Measurements from ENCODE around the gene PLD1.

PLD1 gene

GRCh38 chr3:171676601-171677175, 133.6 kb downstream of the PLD1 start:
- Histone ChIP-seq H3K4me1 (ENCODE audit: insufficient read depth, low read length) (no peaks in the 10 kb centered on the region), H3K36me3 (ENCODE audit: insufficient read depth, low read length) (no peaks in the 10 kb centered on the region), H3K9me3 (ENCODE audit: control insufficient read depth, insufficient read depth, low read length) (no peaks in the 10 kb centered on the region), H3K9ac (ENCODE audit: low read depth, low read length) (no peak overlapping the region)

DNA sequence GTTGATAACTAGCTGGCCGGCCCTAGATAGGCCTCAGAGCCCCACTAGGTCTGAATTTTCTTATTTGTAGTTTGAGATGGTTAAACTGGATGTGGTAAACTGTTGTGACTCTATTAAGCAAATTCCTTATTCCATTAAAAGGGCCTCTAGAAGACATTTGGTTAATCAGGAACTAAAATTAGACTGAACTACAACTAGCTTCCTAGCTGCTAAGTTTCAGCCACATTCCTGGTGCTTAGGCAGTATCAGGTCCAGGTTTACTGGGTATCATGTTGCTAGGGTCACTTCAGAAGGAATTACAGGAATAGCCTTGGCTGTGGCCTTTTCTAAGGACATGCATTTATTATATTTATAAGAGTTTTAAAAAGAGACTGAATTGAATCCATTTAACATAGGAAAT, 136.3 kb downstream of the PLD1 start:
- Histone ChIP-seq H3K9ac (ENCODE audit: low read depth, low read length) (no peak overlapping the region), H3K4me1 (ENCODE audit: insufficient read depth, low read length) (no peaks in the 10 kb centered on the region), H3K9me3 (ENCODE audit: control insufficient read depth, insufficient read depth, low read length) (no peaks in the 10 kb centered on the region), H3K36me3 (ENCODE audit: insufficient read depth, low read length) (no peaks in the 10 kb centered on the region)

DNA sequence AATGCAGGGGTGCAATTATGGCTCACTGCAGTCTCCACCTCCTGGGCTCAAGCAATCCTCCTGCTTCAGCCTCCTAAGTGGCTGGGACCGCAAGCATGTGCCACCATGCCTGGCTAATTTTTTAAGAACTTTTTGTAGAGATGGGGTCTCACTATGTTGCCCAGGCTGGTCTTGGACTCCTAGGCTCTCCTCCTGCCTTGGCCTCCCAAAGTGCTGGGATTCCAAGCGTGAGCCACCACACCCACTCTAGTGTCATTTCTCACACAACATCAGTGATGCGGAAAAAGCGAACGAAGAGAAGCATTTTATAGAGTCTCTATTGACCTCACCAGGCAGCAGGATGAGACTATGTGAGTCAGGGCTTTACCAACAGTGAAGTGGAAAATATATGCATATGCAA, 137.7 kb downstream of the PLD1 start:
- H3K4me1 ChIP-seq (ENCODE audit: insufficient read depth, low read length): no peaks in the 10 kb centered on the region
- H3K9me3 ChIP-seq (ENCODE audit: control insufficient read depth, insufficient read depth, low read length): no peaks in the 10 kb centered on the region
- no peaks in the 10 kb centered on the region for H3K36me3 ChIP-seq (ENCODE audit: insufficient read depth, low read length)
- H3K9ac ChIP-seq (ENCODE audit: low read depth, low read length): no peak overlapping the region

DNA sequence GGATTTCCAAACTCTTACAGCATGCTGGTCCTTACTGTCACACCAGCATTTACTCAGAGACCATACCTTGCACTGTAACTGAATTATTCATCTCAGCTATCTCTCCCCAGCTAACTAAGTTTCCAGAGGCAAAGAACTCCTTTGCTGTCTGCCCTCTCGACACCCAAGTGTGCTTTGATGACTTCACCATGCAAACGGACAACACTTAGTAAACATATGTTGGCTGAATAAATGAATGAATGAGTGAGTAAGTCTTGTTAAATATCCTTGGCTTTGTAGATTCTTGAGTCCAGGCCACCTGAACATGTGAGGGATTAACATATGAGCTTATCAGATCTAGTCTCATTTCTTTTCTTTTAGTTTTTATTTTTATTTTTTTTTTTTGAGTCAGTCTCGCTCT, 138.2 kb downstream of the PLD1 start:
- no peaks in the 10 kb centered on the region for H3K4me1 ChIP-seq (ENCODE audit: insufficient read depth, low read length)
- no peak overlapping the region for H3K9ac ChIP-seq (ENCODE audit: low read depth, low read length)
- no peaks in the 10 kb centered on the region for H3K9me3 ChIP-seq (ENCODE audit: control insufficient read depth, insufficient read depth, low read length)
- no peaks in the 10 kb centered on the region for H3K36me3 ChIP-seq (ENCODE audit: insufficient read depth, low read length)

GRCh38 chr3:171671709-171672108, 138.6 kb downstream of the PLD1 start:
- Histone ChIP-seq H3K36me3 (ENCODE audit: insufficient read depth, low read length) (no peaks in the 10 kb centered on the region), H3K9me3 (ENCODE audit: control insufficient read depth, insufficient read depth, low read length) (no peaks in the 10 kb centered on the region), H3K9ac (ENCODE audit: low read depth, low read length) (no peak overlapping the region), H3K4me1 (ENCODE audit: insufficient read depth, low read length) (no peaks in the 10 kb centered on the region)

- H3K9ac ChIP-seq (ENCODE audit: low read depth, low read length): no peak overlapping the region
- H3K36me3 ChIP-seq (ENCODE audit: insufficient read depth, low read length): no peaks in the 10 kb centered on the region; the same call in 1 of the 2 replicates
- H3K9me3 ChIP-seq (ENCODE audit: control insufficient read depth, insufficient read depth, low read length): no peaks in the 10 kb centered on the region
- no peaks in the 10 kb centered on the region for H3K4me1 ChIP-seq (ENCODE audit: insufficient read depth, low read length)
Measured at GRCh38 chr3:171666516-171666915, 143.8 kb downstream of the PLD1 start.

GRCh38 chr3:171663805-171664204, 146.5 kb downstream of the PLD1 start:
- Histone ChIP-seq H3K4me1 (ENCODE audit: insufficient read depth, low read length) (no peaks in the 10 kb centered on the region), H3K36me3 (ENCODE audit: insufficient read depth, low read length) (no peaks in the 10 kb centered on the region; the same call in 1 of the 2 replicates), H3K9me3 (ENCODE audit: control insufficient read depth, insufficient read depth, low read length) (no peaks in the 10 kb centered on the region), H3K9ac (ENCODE audit: low read depth, low read length) (no peak overlapping the region)

DNA sequence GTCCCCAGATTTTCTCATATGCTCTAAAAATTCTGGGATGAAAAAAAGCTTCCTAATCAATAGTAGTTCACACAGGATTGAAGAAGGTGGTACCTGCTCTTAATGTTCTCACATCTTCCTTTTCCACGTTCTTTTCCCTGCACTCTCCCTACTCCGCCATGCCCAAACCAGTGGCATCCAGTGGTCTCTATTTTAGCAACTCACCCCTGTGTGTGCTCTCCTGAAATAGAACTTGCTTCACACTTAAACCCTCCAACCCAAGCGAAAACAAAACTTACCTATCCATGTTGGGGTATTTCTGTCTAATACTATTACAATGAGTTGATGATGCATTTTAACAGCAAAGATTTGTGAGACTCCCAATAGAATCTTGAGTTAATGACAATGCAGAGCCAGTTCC, 148.8 kb downstream of the PLD1 start:
- Histone ChIP-seq H3K4me1 (ENCODE audit: insufficient read depth, low read length) (no peaks in the 10 kb centered on the region), H3K9ac (ENCODE audit: low read depth, low read length) (no peak overlapping the region), H3K9me3 (ENCODE audit: control insufficient read depth, insufficient read depth, low read length) (no peaks in the 10 kb centered on the region), H3K36me3 (ENCODE audit: insufficient read depth, low read length) (no peaks in the 10 kb centered on the region; the same call in 1 of the 2 replicates)

- no peak overlapping the region for H3K9ac ChIP-seq (ENCODE audit: low read depth, low read length)
- H3K4me1 ChIP-seq (ENCODE audit: insufficient read depth, low read length): no peaks in the 10 kb centered on the region
- H3K9me3 ChIP-seq (ENCODE audit: control insufficient read depth, insufficient read depth, low read length): no peaks in the 10 kb centered on the region
- H3K36me3 ChIP-seq (ENCODE audit: insufficient read depth, low read length): no peaks in the 10 kb centered on the region; the same call in 1 of the 2 replicates
Measured at GRCh38 chr3:171660188-171660587, 150.1 kb downstream of the PLD1 start.

DNA sequence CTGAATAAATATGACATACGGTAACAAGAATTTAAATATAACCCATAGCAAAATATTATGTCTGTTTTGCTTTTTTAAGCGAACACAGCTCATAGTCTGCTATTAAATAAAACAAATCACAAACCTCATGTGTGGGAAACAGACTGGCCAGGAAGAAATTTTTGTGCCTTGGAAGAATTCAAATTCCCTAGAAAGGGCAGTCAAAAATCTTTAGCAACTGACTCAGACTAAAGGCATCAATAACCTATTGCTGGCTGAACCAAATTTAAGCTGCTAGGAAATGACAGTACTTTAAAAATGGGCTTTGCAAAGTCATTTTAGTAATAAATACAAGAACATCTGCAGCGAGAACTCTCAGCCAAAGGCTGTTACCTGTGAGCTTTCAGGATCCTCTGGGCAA, 151.4 kb downstream of the PLD1 start:
- no peaks in the 10 kb centered on the region; the same call in 1 of the 2 replicates for H3K36me3 ChIP-seq (ENCODE audit: insufficient read depth, low read length)
- no peak overlapping the region for H3K9ac ChIP-seq (ENCODE audit: low read depth, low read length)
- H3K4me1 ChIP-seq (ENCODE audit: insufficient read depth, low read length): no peaks in the 10 kb centered on the region
- H3K9me3 ChIP-seq (ENCODE audit: control insufficient read depth, insufficient read depth, low read length): no peaks in the 10 kb centered on the region

DNA sequence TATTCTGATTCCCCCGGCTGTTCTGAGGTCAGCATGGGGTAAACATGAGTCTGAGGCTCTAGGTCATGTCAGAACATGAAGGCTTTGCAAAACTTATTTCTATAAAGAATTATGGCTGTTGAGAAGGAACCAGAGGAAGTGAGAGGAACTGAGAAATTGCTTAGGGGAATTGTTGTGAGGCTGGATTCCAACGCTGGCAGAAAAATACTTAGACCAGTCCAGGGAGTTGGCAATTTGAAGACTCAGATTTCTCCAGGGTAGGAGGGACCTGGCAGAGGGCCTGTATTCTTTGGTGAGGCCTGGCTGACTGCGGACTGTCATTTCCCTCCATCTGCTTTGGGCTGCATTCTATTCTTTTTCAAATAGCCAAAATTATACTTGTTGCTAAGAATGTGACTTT, 155.5 kb downstream of the PLD1 start:
- Histone ChIP-seq H3K9me3 (ENCODE audit: control insufficient read depth, insufficient read depth, low read length) (no peaks in the 10 kb centered on the region), H3K36me3 (ENCODE audit: insufficient read depth, low read length) (no peaks in the 10 kb centered on the region), H3K9ac (ENCODE audit: low read depth, low read length) (no peak overlapping the region), H3K4me1 (ENCODE audit: insufficient read depth, low read length) (no peaks in the 10 kb centered on the region)

- H3K9ac ChIP-seq (ENCODE audit: low read depth, low read length): no peak overlapping the region
- H3K36me3 ChIP-seq (ENCODE audit: insufficient read depth, low read length): no peaks in the 10 kb centered on the region
- no peaks in the 10 kb centered on the region for H3K4me1 ChIP-seq (ENCODE audit: insufficient read depth, low read length)
- no peaks in the 10 kb centered on the region for H3K9me3 ChIP-seq (ENCODE audit: control insufficient read depth, insufficient read depth, low read length)
Measured at GRCh38 chr3:171654326-171654725, 156.0 kb downstream of the PLD1 start.

DNA sequence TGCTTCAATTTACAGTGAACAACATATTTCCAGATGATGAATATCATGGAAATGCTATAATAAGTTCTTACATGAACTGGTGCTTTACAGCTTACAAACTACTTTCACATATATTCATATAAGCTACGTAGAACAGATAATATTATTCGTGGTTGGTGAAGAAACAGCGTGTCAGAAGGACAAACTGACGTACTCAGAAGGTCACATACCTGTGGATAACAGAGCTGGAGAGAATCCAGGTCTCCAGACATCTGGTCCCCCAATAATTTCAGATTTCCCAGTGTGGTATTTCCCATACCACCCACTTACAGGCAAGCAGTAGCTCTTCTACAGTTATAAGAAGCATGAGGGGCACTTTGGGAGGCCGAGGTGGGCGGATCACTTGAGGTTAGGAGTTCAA, 156.6 kb downstream of the PLD1 start:
- no peaks in the 10 kb centered on the region for H3K36me3 ChIP-seq (ENCODE audit: insufficient read depth, low read length)
- no peak overlapping the region for H3K9ac ChIP-seq (ENCODE audit: low read depth, low read length)
- no peaks in the 10 kb centered on the region for H3K9me3 ChIP-seq (ENCODE audit: control insufficient read depth, insufficient read depth, low read length)
- no peaks in the 10 kb centered on the region for H3K4me1 ChIP-seq (ENCODE audit: insufficient read depth, low read length)

GRCh38 chr3:171652932-171653331, 157.4 kb downstream of the PLD1 start:
- Histone ChIP-seq H3K4me1 (ENCODE audit: insufficient read depth, low read length) (no peaks in the 10 kb centered on the region), H3K9me3 (ENCODE audit: control insufficient read depth, insufficient read depth, low read length) (no peaks in the 10 kb centered on the region), H3K36me3 (ENCODE audit: insufficient read depth, low read length) (no peaks in the 10 kb centered on the region), H3K9ac (ENCODE audit: low read depth, low read length) (no peak overlapping the region)

DNA sequence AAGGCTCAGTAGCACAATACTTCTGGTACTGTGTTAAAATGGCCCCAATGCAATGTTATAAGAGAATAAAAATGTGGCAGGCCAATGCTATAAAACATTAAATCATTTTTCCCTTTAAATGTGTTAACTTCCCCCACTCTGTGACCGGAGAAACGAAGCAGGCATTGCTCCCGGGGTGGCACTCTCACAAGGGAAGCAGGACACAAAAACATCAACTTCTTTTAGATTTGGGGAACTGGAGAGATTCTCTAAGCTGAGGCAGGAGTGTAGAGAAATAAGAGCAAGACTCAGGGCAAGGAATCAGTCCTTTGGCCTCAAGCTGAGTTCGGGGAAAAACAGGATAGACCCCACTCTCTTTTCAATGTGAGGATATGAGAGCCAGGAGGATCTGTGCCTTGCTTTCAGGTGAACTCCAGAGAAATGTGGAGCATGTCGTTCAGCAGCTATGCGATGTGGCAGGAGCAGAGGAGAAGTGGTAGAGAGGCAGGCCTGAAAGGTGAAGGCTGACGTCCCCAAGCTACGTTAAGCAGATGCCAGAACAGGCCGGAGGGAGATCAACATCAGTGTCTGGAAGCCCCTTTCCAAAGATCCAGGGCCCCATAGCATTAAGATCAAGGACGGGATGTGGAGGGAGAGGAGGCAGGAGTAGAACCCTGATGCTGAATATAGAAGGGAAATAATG, 160.2 kb downstream of the PLD1 start:
- Histone ChIP-seq H3K9ac (ENCODE audit: low read depth, low read length) (no peak overlapping the region), H3K4me1 (ENCODE audit: insufficient read depth, low read length) (no peaks in the 10 kb centered on the region), H3K9me3 (ENCODE audit: control insufficient read depth, insufficient read depth, low read length) (no peaks in the 10 kb centered on the region), H3K36me3 (ENCODE audit: insufficient read depth, low read length) (no peaks in the 10 kb centered on the region)
